ENCODE measurements around the gene WDR6. TPM values are rescaled to one million over a fixed set of nuclear protein-coding genes. Genes with fewer than 3 reads are reported as not detected.

Gene WDR6
- total and polyA plus RNA-seq, 4 donors: 29.4 to 50.9 (median 47.0) TPM

GRCh38 chr3:49021813-49022687, 14.9 kb downstream of the WDR6 start, which contains the start of gene NDUFAF3:
TSS of gene NDUFAF3 (plus strand) at chr3:49022121. CDS start at chr3:49022145, 24 bp downstream.
- Histone ChIP-seq H3K27me3 (ENCODE audit: control insufficient read depth in 4 of 4, insufficient read depth in 4 of 4, low read length in 3 of 4) (no peaks in the 10 kb centered on the region), H3K27ac (ENCODE audit: low read depth in 1 of 2, low read length in 2 of 2) (peak within 1 kb of the TSS; percentile 97 to 99), H3K9ac (ENCODE audit: low read depth in 1 of 2, low read length in 2 of 2) (peak within 1 kb of the TSS; percentile 86 to 96), H3K36me3 (ENCODE audit: control insufficient read depth in 4 of 4, insufficient read depth in 3 of 4, low read depth in 1 of 4, low read length in 3 of 4) (peaks cover 0 to 32% (median 21%) of the 10 kb centered on the region in 4 donors), H3K9me3 (ENCODE audit: control insufficient read depth in 4 of 4, low read length in 3 of 4) (no peaks in the 10 kb centered on the region), H3K4me1 (ENCODE audit: control insufficient read depth in 4 of 4, insufficient read depth in 4 of 4, low read length in 3 of 4) (peaks cover 15 to 51% (median 41%) of the 10 kb centered on the region in 4 donors), H3K4me3 (ENCODE audit: low read depth in 1 of 3, low read length in 3 of 3) (peak within 1 kb of the TSS; percentile 85 to 95 (median 92))
- 1% methylated on average over 83 of the region's 83 CpGs for WGBS
- TF ChIP-seq RAD21 (IDR thresholded peaks at IDR 0.05) (peak in 1 of 2 donors; percentile 61), GABPA (IDR thresholded peaks at IDR 0.05 in 1 of 2, conservative IDR thresholded peaks at IDR 0.05 in 1 of 2) (peak in 1 of 2 donors; percentile 26), ATF3 (IDR thresholded peaks at IDR 0.05) (no peak), JUND (IDR thresholded peaks at IDR 0.05) (no peak)
- TF ChIP-seq, protein P1, sequence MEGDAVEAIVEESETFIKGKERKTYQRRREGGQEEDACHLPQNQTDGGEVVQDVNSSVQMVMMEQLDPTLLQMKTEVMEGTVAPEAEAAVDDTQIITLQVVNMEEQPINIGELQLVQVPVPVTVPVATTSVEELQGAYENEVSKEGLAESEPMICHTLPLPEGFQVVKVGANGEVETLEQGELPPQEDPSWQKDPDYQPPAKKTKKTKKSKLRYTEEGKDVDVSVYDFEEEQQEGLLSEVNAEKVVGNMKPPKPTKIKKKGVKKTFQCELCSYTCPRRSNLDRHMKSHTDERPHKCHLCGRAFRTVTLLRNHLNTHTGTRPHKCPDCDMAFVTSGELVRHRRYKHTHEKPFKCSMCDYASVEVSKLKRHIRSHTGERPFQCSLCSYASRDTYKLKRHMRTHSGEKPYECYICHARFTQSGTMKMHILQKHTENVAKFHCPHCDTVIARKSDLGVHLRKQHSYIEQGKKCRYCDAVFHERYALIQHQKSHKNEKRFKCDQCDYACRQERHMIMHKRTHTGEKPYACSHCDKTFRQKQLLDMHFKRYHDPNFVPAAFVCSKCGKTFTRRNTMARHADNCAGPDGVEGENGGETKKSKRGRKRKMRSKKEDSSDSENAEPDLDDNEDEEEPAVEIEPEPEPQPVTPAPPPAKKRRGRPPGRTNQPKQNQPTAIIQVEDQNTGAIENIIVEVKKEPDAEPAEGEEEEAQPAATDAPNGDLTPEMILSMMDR (IDR thresholded peaks at IDR 0.05; ENCODE audit: low read depth, low read length, missing input control): peak; percentile 90
- DNase-seq (ENCODE audit: low spot score): peak; percentile 96

DNA sequence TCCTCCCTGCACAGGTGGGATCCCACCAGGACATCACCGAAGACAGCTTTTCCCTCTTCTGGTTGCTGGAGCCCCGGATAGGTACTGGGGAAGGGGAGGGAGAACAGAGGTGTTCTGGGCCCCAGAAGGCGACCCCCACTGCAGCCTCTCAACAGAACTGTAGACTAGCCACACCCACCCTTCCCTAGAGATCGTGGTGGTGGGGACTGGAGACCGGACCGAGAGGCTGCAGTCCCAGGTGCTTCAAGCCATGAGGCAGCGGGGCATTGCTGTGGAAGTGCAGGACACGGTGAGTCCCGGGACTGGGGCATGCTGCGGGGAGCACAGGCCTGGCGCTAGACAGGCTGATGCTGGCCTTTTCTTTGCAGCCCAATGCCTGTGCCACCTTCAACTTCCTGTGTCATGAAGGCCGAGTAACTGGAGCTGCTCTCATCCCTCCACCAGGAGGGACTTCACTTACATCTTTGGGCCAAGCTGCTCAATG, 15.5 kb downstream of the WDR6 start:
- H3K9me3 ChIP-seq (ENCODE audit: control insufficient read depth in 4 of 4, low read length in 3 of 4): no peaks in the 10 kb centered on the region
- H3K36me3 ChIP-seq (ENCODE audit: control insufficient read depth in 4 of 4, insufficient read depth in 3 of 4, low read depth in 1 of 4, low read length in 3 of 4): peaks cover 0 to 32% (median 21%) of the 10 kb centered on the region in 4 donors
- H3K27me3 ChIP-seq (ENCODE audit: control insufficient read depth in 4 of 4, insufficient read depth in 4 of 4, low read length in 3 of 4): no peaks in the 10 kb centered on the region
- no peak for DNase-seq (ENCODE audit: low spot score)
- TF ChIP-seq FOXA2 (IDR thresholded peaks at IDR 0.05) (no peak), JUND (IDR thresholded peaks at IDR 0.05) (no peak), HNF4A (conservative IDR thresholded peaks at IDR 0.05) (no peak), TAF1 (conservative IDR thresholded peaks at IDR 0.05) (no peak), RXRA (IDR thresholded peaks at IDR 0.05) (no peak), RAD21 (IDR thresholded peaks at IDR 0.05) (no peak), ZBTB33 (IDR thresholded peaks at IDR 0.05) (no peak), YY1 (IDR thresholded peaks at IDR 0.05) (no peak), SP1 (IDR thresholded peaks at IDR 0.05) (no peak), REST (IDR thresholded peaks at IDR 0.05) (no peak), GABPA (IDR thresholded peaks at IDR 0.05 in 1 of 2, conservative IDR thresholded peaks at IDR 0.05 in 1 of 2) (no peak), FOXA1 (IDR thresholded peaks at IDR 0.05) (no peak), NR2F2 (IDR thresholded peaks at IDR 0.05) (no peak), EGR1 (IDR thresholded peaks at IDR 0.05; ENCODE audit: low read depth in 2 of 2) (no peak), HNF4G (IDR thresholded peaks at IDR 0.05) (no peak), ATF3 (IDR thresholded peaks at IDR 0.05) (no peak)
- TF ChIP-seq, protein P1 (IDR thresholded peaks at IDR 0.05; ENCODE audit: low read depth, low read length, missing input control): no peak
- TF ChIP-seq, protein P2, sequence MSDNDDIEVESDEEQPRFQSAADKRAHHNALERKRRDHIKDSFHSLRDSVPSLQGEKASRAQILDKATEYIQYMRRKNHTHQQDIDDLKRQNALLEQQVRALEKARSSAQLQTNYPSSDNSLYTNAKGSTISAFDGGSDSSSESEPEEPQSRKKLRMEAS (IDR thresholded peaks at IDR 0.05): no peak
- 32% methylated on average over 12 of the region's 12 CpGs for WGBS
- peaks cover 13 to 45% (median 35%) of the 10 kb centered on the region in 4 donors for H3K4me1 ChIP-seq (ENCODE audit: control insufficient read depth in 4 of 4, insufficient read depth in 4 of 4, low read length in 3 of 4)
- H3K9ac ChIP-seq (ENCODE audit: low read depth in 1 of 2, low read length in 2 of 2): peak overlapping the region; percentile 86 to 96
- H3K27ac ChIP-seq (ENCODE audit: low read depth in 1 of 2, low read length in 2 of 2): peak overlapping the region; percentile 97 to 99
- peak overlapping the region; percentile 70 to 95 (median 85) for H3K4me3 ChIP-seq (ENCODE audit: low read depth in 1 of 3, low read length in 3 of 3)

All from liver (tissue), 9 donors.